DMS114 treated with DMSO at 0.1 percent for 48 hours (cell line): ENCODE results near the gene KAZN.

ENCODE experiments used
- DNase-seq: peaks from one replicate; lab custom pipeline; 2025; ENCODE audit not compliant: unreplicated experiment; lab: John Stamatoyannopoulos, UW

The KAZN gene

DNA sequence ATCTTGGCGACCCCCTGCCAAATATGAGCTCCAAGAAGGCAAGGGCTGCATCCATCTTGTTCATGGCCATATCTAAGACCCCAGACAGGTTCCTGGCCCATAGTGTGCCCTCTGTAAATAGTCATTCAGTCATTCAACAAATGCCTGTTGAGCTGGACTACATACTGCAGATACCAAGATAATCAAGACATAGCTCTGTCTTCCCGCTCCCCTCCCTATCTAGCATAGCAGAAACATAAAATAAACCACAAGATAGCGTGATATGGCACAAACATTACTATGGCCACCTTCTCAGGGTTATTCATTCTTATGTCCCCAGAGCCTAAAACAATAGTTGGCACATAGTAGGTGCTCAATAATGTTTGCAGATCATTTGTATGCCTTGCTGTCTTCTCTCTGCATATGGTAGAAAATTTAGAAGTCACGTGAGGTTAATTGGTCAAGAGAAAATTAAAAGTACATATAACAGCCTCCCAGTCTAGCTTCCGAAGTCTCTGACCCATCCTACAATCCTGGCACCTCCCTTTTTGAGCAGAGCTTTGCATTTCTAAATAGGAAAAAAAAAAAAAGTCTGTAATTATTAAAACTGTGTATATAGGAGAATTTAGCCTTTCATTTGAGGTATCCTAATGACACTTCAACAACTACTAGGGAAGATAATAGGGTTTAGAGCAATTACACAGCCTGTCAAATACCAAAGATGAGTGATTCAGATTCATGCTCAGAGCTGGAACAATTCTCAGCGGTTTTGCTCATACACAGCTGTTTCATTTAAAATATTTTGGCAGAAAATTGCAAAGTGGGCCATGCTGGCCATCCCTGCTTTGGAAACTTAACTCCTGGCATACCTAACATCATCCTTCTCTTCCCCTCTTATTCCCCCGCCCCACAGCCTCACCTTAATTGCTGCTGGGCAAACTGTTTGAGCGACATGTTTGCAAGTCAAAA lies 219.0 kb downstream of the KAZN start:
- no peak for DNase-seq

DNA sequence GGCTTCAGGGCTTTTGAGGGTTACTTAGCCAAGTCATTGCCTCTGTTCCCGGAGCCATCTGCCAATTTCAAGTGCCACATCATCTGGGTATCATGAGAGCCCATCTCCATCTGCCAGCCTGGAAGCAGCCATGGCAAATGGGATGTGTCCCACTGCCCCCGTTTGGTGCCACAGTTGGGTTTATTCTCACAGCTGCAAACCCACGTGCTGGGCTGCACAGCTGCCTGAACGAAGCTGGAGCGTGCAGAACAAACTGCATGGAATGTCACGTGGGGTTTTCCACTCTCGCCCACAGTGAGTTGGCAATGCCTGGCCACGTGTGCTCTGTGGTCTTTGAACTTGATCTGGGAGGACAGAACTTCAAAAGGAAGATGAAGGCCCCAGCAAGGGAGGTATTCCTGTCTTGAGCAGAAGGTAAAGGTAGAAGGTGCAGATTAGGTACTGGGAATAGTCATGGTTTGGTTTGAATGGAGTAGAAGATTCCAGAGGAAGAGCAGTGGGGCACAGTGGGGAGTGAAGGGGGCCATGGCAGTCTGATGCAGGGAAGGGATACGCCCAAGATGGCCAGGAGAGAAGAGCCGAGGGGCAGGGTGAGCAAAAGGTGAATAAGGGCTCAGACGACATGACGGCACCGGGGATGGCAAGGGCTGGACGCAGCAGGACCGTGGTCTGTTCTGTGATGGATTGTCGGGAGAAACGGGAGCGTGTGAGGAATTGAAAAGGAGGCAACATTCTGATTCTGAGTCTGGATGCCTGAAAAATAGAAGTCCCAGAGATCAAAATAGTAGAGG lies 222.0 kb downstream of the KAZN start:
- DNase-seq, result no peak

DNA sequence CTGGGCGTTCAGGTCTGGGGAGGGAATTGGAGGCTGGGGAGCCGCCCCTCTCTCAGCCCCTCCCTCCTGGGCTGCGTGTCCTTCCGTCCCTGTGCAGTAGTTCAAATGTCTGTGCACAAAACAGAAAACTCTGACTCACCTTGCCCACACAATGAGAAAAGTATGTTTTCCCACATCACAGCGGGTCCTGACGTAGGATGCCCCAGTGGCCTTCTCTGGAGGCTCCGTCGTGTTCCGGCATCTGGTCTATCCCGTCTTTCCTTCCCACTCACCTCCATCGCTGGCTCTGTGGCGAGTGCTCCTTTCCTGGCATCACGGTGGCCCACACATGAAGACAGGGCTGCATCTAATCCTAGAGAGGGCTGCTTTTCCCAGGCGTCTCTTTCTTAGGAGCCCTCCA lies 224.0 kb downstream of the KAZN start:
- no peak for DNase-seq

DNA sequence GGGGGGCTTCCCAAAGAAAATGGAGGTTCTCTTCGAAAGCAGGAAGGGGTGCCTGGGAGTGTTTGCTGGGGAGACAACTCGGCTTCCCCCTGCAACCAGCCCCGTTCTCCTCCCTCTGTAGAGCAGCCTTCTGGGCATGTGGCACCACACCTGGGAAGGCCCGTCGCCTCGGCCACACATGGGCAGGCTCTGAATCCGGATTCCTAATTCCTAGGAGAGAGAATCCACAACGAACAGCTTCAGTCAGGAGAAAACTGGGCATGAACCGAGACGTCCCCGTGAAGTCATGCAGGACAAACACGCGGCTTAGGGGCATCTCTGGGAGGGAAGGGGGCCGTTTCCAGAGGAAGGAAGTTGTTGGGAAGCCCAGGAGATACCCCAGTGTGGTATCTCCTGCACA lies 224.5 kb downstream of the KAZN start:
- DNase-seq, result no peak

DNA sequence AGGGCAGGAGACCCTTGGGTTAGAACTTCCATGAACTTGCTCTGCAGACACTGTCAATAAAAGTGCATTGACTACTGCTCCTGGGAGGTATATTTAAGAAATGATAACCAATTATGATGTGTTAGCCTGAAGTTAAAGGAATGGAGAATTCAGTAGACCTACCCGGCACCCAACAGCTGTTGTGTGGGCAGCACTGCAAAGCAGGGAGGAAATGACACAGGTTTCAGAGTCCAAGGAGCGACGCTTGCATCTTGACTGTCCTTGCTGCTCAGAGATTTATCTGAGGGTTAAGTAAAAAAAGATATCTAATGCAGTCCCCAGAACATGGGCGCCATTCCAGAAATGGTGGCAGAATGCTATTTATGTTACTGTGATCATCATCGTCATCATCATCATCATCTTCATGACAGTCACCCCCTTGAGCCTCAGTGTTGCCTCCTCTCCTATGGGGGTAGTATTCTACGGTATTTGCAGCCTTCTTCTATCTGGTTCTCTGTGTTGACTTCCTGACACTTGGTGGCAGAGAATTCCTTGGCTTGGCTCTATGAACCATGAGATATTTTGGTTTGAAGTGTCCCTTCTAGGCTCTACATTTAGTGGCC lies 225.9 kb downstream of the KAZN start:
- no peak for DNase-seq

DNA sequence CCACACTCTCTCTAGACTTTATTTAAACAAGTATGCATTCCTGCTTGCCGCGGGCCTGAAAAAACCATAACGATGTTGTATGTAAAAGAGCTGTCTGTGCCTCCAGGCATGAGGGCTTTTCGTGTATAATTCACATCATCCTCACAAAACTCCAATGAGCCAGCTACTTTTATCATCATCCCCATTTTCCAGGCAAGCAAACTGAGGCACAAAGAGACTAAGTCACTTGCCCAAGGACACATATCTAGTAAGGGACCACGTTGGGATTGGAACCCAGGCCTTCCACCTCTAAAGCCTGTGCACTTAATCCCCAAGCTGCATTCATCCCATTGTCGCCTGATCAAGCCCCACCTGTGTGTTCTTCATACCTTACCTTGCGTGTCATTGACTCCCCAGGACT lies 226.9 kb downstream of the KAZN start:
- no peak for DNase-seq

DNA sequence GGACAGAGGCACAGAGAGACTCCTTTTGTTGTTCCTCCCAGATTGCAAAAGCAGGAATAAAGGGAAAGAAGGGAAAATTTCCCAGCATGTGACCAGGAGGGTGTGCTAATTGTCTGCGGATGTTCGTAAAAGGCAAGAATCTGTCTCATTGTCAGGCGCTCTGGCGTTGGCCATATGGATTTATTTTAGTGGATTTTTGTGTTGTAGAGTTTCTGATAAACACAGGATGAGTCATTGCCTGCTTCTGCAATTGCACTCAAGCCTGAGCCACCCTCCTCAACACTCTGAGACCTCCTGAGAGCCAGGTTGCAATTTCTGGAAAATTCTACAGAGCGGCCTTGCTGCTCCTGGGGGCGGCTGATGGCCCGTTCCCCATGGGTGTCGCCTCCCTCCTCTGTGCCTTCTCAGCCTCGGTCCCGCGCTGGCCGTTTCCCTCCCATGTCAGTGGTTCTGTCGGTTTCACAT lies 227.7 kb downstream of the KAZN start:
- no peak for DNase-seq

DNA sequence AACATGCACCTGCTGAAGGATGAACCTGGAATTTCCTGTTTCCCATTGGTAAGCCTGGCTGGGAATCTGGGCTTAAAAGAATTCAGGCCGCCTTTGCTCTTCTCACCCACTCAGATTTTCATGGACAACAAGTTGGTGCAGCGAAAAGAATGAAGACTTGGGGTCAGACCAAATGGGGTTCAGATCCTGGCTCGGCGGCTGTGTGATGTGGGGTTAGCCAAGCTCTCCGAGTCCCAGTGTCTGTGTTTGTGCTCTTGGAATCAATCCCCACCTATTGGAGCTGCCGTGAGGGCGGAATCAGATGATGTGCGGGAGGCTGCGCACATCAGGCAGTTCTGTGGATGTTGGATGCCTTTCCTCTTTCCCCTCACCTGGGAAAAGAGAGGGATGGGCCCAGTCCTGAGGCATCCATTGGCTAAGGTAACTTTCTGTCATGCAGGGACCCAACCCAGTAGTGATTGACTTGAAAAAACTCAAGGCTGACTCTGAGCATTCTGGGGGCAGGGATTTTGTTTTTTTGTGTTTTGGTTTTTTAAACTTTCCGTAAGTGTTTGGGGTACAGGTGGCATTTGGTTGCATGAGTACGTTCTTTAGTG lies 228.3 kb downstream of the KAZN start:
- no peak for DNase-seq

DNA sequence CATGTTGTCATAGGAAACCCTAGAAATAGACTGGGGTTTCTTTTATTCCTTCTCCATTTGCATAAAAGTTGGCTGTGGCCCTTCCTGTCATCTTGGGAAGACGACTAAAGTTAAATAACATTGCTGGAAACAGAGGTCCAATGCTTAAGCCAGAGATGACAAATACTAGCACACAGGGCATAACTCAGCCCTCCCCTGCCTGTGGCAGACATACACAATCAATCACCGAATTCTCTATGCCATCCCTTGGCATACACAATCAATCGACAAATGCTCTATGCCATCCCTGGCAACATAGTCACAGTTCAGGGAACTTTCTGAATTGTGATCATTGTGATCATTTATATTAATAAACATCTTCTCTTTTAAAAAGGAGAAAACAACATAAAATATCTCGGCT lies 229.4 kb downstream of the KAZN start:
- DNase-seq, result no peak

DNA sequence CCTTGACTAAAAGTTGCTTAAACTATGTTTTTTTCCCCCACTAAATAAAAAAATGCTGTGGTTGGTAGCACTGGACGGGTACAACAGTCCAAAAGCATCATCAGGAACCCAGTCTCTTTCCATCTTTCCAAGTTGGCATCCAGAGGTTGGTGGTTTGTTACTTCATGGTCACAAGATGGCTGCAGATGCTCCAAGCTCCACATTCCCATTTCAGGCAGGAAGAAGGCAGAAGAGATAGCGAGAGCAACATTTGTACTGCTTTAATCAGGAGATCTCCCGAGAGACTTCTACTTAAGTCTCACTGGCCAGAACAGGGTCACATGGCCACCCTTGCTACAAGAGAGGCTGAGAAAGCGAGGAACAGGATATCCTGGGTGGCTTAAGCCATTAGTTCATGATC lies 230.2 kb downstream of the KAZN start:
- DNase-seq, result no peak

DNA sequence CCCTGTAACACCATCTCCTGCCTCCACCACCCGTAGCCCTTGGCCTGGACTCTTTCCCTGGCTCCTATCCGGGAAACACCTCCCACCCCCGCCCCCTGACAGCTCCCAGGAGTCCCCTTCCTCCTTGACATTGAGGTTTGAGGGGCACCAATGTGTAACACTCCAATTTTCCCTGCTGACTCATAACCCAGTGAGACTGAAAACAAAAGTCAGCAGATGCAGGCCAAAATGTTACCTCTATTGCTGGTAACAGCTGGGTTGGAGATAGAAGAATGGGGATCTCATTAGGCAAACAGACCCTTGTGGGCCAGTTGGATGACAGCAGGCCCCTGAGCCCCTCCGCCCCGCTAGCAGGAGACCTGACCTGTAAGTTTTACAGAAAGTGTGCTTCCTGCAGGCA lies 237.2 kb downstream of the KAZN start:
- DNase-seq, result no peak

DNA sequence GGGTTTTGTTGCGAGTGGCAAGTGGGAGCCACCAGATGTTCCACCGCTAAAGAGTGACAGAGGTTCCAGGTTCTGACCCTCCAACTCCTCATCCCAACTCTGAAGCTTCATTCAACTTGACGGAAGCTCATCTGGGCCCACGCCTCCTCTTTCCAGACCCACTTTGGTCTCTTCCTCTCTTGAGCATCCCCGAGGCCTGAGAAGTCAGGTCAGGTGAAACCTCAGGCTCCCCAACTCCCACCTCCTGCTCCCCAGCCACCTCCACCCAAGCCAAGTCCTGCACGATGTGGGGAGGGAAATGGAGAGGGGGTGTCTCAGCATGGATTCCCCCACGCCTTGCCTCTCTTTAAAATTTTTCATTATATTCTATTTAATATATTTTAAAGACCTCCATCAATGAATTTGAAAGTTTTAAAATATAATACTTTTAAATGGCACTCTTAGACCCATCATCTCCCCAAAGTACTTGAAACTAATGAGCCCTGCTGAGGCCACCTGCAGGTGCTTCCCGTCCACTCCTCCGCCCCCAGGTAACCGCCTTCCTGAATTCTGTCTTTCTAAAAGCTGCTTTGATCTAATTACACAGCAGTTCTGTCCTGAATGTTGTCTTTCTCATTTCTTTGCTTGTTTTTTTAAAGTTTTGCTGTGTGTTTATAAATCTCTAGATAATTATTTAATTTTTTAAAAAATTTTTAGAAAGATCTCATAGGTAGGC lies 238.1 kb downstream of the KAZN start:
- no peak for DNase-seq

DNA sequence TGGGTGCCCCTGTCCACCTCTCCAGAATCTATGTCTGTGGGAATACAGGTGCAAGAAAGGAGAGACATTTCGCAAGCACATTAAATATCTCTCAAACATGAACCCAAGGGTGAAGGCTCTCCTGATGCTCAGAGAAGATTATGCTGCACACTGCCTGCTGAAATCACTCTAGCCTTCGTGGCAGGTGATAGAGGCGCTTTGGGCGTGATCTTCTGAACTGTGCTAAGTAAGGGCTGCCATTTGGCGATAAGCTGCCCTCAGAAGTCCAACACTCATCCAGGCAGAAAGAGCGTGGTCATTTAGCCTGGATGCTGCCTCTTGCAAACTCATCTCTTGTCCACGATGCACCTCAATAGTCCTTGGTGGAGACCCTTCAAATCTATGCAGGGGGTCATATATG lies 241.9 kb downstream of the KAZN start:
- no peak for DNase-seq

DNA sequence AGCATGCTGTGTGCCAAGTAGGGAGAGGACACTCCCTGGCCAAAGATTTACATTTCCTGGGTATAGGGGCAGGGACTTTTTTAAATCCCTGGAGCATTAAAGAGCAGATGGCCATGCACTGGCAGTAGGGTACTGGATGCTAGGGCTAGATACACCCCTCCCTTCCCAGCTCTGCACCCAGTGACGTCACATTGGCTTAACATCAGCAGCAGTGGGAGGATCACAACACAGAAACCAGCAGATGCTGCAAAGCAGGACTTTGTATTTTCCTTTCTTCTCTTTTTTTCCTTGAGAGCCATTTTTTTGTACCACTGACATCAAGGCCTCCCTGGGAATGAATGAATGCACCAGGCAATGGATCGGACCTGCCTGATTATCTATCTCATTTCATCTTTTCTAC lies 243.0 kb downstream of the KAZN start:
- no peak for DNase-seq

DNA sequence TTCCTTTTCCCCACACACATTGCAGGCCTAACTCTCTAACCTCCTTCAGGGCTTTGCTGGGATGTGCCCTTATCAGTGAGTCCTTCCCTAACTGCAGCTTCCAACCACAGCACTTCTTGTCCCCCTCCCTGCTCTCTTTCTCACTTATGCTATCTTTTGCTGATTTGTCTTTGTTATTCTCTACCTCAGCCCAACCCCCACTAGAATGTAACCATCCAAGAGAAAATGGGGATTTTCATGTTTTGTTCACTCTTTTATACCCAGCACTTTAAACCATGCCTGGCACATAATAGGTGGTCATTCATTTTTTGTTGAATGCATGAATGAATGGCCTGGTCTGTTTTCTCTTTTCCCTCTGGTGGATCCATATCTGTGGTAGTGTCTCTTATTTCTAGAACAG lies 243.5 kb downstream of the KAZN start:
- no peak for DNase-seq

DNA sequence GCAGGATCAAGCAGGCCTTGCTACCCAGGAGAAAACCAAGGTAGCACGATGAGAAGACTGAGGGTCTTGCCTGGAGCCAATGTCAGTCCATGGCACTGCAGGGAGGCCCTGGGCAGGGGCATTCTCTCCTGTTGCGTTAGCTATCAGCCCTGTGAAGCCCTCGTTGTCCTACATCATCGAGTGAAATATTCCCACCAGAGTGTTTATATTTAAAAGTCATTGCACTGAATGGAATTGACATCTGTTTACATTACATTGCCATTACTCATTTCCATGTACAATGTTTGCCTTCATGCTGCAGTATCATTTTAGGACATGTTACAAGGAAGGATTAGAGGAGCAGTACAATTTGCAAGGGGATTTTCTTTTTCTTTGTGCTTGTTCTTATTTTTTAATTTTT lies 243.9 kb downstream of the KAZN start:
- DNase-seq, result no peak

DNA sequence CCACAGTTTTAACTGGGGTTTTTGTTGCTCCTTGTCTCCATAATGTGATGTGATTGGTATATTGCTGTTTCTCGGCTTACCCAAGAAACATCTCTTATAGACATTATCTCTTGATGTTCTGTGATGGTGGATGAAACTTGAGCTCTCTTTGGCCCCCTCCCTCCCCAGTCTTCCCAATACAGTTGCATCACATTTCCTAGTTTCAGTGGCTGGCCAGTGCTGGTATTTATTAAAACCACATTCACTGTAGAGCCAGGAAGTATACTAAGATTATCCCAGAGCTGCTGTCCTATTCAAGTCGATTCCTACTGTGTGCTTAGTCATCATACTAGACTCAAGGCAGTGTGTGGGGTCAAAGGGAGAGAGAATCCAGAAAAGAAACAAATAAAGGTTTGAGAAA lies 244.4 kb downstream of the KAZN start:
- no peak for DNase-seq

DNA sequence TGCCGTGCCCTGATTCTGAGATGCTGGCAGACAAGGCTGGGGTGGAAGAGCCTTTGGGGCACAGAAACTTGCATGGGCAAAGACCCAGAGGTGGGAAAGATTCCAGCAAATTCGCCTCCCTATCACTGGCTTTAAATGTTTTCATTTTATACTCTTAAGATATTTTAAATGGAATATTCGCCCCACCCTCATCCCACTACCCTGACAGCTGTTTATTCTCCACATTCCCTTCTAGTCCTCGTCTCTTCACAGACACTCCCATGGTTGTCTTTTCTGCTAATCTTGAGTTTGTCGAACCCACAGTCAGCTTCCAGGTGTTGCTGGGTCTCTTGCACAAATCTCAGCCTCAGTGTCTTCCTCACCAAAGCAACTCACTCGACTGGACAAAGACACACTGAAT lies 245.0 kb downstream of the KAZN start:
- no peak for DNase-seq

DNA sequence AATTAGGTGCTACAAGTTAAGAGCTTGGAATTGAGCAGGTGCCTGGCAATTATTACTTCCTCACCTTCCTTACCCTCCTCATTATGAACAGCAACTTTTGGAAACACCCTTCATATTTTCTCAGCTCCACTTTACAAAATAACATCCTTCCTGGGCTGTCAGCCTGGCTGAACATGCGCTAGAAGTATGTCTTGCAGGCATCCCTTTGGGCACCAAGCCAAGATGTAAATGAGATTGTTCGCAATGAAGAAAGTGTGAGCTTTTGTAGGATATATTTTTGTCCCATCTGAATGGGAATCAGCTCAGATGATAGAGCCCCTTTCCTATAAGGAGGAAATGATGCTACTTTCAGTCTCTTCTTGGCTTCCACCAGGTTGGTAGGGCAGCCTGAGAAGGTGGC lies 245.9 kb downstream of the KAZN start:
- DNase-seq, result no peak

DNA sequence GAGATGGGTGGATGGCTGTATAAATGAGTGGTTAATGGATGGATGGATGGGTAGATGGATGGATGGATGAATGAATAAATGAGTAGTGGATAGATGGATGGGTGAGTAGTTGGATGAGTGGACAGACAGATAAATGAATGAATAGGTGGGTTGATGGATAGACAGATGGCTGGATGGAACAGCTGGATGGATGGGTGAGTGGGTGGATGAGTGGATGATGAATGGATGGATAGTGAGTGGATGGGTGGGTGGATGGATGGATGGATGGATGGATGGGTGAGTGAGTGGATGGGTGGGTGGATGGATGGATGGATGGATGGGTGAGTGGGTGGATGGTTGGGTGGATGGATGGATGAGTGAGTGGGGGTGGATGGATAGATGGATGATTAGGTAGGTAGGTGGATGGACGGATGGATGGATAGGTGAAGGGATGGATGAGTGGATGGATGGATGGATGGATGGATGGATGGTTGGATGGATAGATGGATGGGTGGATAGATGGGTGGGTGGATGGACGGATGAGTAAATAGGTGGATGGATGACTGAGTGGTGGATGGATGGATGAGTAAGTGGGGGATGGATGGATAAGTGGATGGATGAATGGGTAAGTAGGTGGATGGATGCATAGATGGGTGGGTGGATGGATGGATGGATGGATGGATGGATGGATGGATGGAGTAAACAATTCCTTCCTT lies 246.6 kb downstream of the KAZN start:
- no peak for DNase-seq
